ENCODE results near the gene PIGZ. TPM values are rescaled to one million over a fixed set of nuclear protein-coding genes. Genes with fewer than 3 reads are reported as not detected.

PIGZ gene
- total and polyA plus RNA-seq, 10 donors, result 2.0 to 5.1 (median 2.5) TPM

DNA sequence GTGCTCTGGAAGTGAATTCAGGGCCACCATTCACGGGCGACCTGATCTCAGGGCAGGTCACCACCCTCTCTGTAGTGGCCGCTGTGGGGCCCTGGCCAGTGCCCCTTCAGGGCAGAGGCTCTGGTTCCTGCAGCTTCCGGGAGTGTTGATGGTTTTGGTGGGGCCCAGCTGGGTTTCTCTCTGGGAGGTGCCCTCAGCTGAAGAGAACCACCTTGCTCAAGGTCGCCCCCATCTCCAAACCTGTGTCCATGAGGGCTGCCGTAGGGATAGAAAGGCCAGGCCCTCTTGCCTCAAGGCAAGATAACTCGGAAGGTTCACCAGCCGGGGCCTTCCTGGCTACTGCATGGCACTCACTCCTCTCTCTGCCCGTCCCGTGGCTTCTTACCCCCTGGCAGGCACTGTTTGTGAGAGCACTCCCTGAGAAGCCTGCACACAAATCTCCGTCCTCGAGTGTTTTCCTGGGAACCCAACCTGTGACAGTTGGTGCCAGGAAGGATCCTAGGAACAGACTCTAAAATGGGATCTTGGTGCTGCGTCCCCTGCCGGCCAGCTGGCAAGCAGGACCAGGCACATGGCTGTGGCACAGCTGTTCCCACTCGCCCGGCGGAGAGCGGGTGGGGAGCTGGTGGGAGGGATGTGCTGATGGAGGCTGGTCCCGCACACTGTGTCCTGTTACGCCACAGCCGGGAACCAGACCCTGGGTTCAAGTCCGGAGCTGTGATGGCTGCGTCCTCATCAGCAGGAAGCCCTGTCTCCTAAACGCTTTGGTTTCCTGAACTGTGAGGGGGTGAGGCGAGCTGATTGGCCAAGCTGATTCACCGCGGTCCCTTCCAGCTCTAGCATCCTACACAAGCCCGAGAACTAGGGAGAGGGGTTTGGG lies 23.2 kb upstream of the PIGZ start:
- Histone ChIP-seq H3K27ac (no peak overlapping the region), H3K9me3 (no peaks in the 10 kb centered on the region), H3K27me3 (replicated peaks in 1 of 7) (peaks cover 0 to 19% (median 0%) of the 10 kb centered on the region in 7 donors), H3K36me3 (no peaks in the 10 kb centered on the region), H3K4me1 (no peaks in the 10 kb centered on the region), H3K4me3 (no peak overlapping the region)
- DNase-seq, result peak; percentile 70
- 81 to 94% (median 85%) methylated on average over 19 to 28 of the region's 28 CpGs for WGBS, 5 donors
- TF ChIP-seq POLR2A (IDR thresholded peaks at IDR 0.05), result no peak
- no peak for TF ChIP-seq POLR2AphosphoS5 (IDR thresholded peaks at IDR 0.05)
- TF ChIP-seq, protein P1, sequence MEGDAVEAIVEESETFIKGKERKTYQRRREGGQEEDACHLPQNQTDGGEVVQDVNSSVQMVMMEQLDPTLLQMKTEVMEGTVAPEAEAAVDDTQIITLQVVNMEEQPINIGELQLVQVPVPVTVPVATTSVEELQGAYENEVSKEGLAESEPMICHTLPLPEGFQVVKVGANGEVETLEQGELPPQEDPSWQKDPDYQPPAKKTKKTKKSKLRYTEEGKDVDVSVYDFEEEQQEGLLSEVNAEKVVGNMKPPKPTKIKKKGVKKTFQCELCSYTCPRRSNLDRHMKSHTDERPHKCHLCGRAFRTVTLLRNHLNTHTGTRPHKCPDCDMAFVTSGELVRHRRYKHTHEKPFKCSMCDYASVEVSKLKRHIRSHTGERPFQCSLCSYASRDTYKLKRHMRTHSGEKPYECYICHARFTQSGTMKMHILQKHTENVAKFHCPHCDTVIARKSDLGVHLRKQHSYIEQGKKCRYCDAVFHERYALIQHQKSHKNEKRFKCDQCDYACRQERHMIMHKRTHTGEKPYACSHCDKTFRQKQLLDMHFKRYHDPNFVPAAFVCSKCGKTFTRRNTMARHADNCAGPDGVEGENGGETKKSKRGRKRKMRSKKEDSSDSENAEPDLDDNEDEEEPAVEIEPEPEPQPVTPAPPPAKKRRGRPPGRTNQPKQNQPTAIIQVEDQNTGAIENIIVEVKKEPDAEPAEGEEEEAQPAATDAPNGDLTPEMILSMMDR (IDR thresholded peaks at IDR 0.05 in 8 of 11, conservative IDR thresholded peaks at IDR 0.05 in 3 of 11), result no peak
- intact Hi-C loops (cut with DNase I; ENCODE audit: low total_unique reads), result no loop called here

GRCh38 chr3:196990601-196991007 lies 22.0 kb upstream of the PIGZ start:
- Histone ChIP-seq H3K9me3 (no peaks in the 10 kb centered on the region), H3K27me3 (replicated peaks in 1 of 7) (peaks cover 0 to 22% (median 0%) of the 10 kb centered on the region in 7 donors), H3K27ac (no peak overlapping the region), H3K4me1 (no peaks in the 10 kb centered on the region), H3K36me3 (no peaks in the 10 kb centered on the region), H3K4me3 (no peak overlapping the region)
- 82 to 97% (median 93%) methylated on average over 10 of the region's 10 CpGs for WGBS, 5 donors
- TF ChIP-seq POLR2AphosphoS5 (IDR thresholded peaks at IDR 0.05) (no peak), POLR2A (IDR thresholded peaks at IDR 0.05) (no peak)
- TF ChIP-seq, protein P1 (IDR thresholded peaks at IDR 0.05 in 8 of 11, conservative IDR thresholded peaks at IDR 0.05 in 3 of 11), result no peak
- peak; percentile 20 for DNase-seq
- intact Hi-C loops (cut with DNase I; ENCODE audit: low total_unique reads), result no loop called here

- intact Hi-C loops (cut with DNase I; ENCODE audit: low total_unique reads), result no loop called here
- 87 to 91% (median 89%) methylated on average over 19 of the region's 19 CpGs for WGBS, 5 donors
- Histone ChIP-seq H3K4me3 (no peak overlapping the region), H3K27me3 (replicated peaks in 1 of 7) (peaks cover 0 to 22% (median 0%) of the 10 kb centered on the region in 7 donors), H3K36me3 (no peaks in the 10 kb centered on the region), H3K27ac (no peak overlapping the region), H3K9me3 (no peaks in the 10 kb centered on the region), H3K4me1 (no peaks in the 10 kb centered on the region)
- TF ChIP-seq POLR2AphosphoS5 (IDR thresholded peaks at IDR 0.05) (no peak), POLR2A (IDR thresholded peaks at IDR 0.05) (no peak)
- peak; percentile 59 for DNase-seq
Measured at GRCh38 chr3:196989721-196990262, 21.2 kb upstream of the PIGZ start.

DNA sequence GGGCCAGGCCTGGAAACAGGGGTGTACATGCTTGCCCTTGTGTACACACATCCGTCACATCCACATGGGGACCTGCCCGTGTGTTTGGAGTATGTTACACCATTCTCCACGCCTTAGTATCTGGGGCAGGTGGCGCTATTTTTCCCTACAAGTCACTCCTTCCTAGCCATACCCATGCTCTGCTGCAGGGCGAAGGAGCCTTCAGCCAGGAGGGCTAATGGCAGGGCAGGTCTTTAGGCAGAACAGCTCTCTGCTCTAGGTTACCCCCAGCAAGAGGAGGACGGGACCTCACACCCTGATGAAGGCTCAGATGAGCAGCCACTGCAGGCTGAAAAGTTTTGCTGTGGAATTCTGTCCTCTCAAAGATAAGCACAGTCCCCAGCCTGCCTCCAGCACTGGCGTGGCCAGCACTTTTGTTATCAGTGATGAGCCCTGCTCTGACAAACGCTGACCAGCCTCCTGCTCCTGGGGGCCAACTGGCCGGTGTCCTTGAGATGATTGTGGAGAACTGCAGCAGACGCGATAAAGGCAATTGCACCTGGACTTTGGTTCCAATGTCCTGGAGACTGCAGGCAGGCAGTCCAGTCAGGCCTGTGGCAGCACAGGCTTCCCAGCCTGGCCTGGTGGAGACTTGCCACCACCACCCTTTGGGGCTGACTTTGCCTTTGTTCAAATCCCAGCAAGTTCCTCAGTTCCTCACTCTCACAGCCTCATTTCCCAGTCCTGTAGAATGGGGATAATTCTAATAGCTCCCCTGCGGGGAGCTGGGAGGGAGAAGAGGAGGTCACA lies 19.8 kb upstream of the PIGZ start:
- WGBS, 5 donors, result 70 to 79% (median 74%) methylated on average over 7 to 12 of the region's 12 CpGs
- peaks cover 0 to 22% (median 0%) of the 10 kb centered on the region in 7 donors for H3K27me3 ChIP-seq (replicated peaks in 1 of 7)
- no peak overlapping the region for H3K27ac ChIP-seq
- TF ChIP-seq, protein P1 (IDR thresholded peaks at IDR 0.05 in 8 of 11, conservative IDR thresholded peaks at IDR 0.05 in 3 of 11), result no peak
- TF ChIP-seq POLR2A (IDR thresholded peaks at IDR 0.05) (no peak), POLR2AphosphoS5 (IDR thresholded peaks at IDR 0.05) (no peak)
- H3K4me3 ChIP-seq, result no peak overlapping the region
- peaks cover 0 to 8% (median 4%) of the 10 kb centered on the region in 8 donors for H3K9me3 ChIP-seq
- DNase-seq, result peak; percentile 35
- intact Hi-C loops (cut with DNase I; ENCODE audit: low total_unique reads), result no loop called here
- no peaks in the 10 kb centered on the region for H3K4me1 ChIP-seq
- H3K36me3 ChIP-seq, result no peaks in the 10 kb centered on the region
